T-cell (primary cell): ENCODE data around the gene LEMD3. TPM values are rescaled to one million over a fixed set of nuclear protein-coding genes. Genes with fewer than 3 reads are reported as not detected.
A peak's percentile ranks its signal among the peaks of the same experiment; 100 is the strongest.

Source experiments
- ATAC-seq, 4 experiments: fragments of 200-7000 bp in 3 of 4; fragments of 150-1000 bp in 1 of 4; cut with Tn5 transposase; replicated peaks in 1 of 4; 1 replicate in 3 of 4; 2 replicates in 1 of 4; pipeline ENCODE4 v1.10.0; 2021; ENCODE audit warnings: moderate library complexity in 3 of 4, mild to moderate bottlenecking in 2 of 4, moderate number of reproducible peaks in 1 of 4
- CTCF ChIA-PET, 2 donors: fragments of 300-600 bp; sonication (Branson Sonifier 250); formaldehyde crosslinking; loops; one replicate each; lab custom pipeline; 2022; ENCODE audit warnings: antibody characterized with exemption in 2 of 2; lab: Charles Lee
- POLR2A ChIA-PET, 2 donors: fragments of 300-600 bp; sonication (Branson Sonifier 250); formaldehyde crosslinking; loops; one replicate each; lab custom pipeline; 2022; ENCODE audit warnings: antibody characterized with exemption in 2 of 2; lab: Charles Lee
- DNase-seq, 35 experiments: peaks; one replicate each; pipeline versions ENCODE4 v3.0.0 to v3.0.0-alpha.2; 2013 to 2023
- H3K27ac ChIP-seq: one replicate; pipeline ENCODE4 v1.5.1; 2013; ENCODE audit warnings: low read length
- H3K27me3 ChIP-seq, 2 experiments: replicated peaks in 1 of 2; 1 replicate in 1 of 2; 2 replicates in 1 of 2; pipeline versions ENCODE4 v1.6.1 to v1.7.0; 2013; ENCODE audit warnings: low read length in 1 of 2, mixed read lengths in 1 of 2; ENCODE audit not compliant: control insufficient read depth in 2 of 2, insufficient read depth in 2 of 2; ENCODE audit errors: extremely low read depth in 1 of 2
- H3K36me3 ChIP-seq, 2 donors: 1 replicate in 1 of 2; 2 replicates in 1 of 2; pipeline versions ENCODE4 v1.6.1 to v1.7.0; 2013; ENCODE audit warnings: low read length in 1 of 2; ENCODE audit not compliant: control insufficient read depth in 2 of 2, insufficient read depth in 1 of 2; ENCODE audit errors: extremely low read depth in 1 of 2
- H3K4me1 ChIP-seq, 2 experiments: 1 replicate in 1 of 2; 2 replicates in 1 of 2; pipeline versions ENCODE4 v1.6.1 to v1.7.0; 2013; ENCODE audit warnings: low read length in 2 of 2, mixed read lengths in 1 of 2; ENCODE audit not compliant: insufficient read depth in 2 of 2, control insufficient read depth in 1 of 2; ENCODE audit errors: extremely low read depth in 1 of 2
- H3K4me3 ChIP-seq, 2 donors: 1 replicate in 1 of 2; 2 replicates in 1 of 2; pipeline versions ENCODE4 v1.5.1 to v1.7.0; 2013; ENCODE audit warnings: mild to moderate bottlenecking in 2 of 2, low read length in 1 of 2, moderate library complexity in 1 of 2; ENCODE audit not compliant: control insufficient read depth in 1 of 2; ENCODE audit errors: extremely low read depth in 1 of 2
- H3K9me3 ChIP-seq: 2 replicates; pipeline ENCODE4 v1.7.0; 2013
- H3K27ac Mint-ChIP-seq, 2 donors: one replicate each; pipeline ENCODE4 v1.8.0; 2020 to 2021; ENCODE audit warnings: mild to moderate bottlenecking in 2 of 2, mixed read lengths in 2 of 2
- H3K27me3 Mint-ChIP-seq, 2 donors: one replicate each; pipeline ENCODE4 v1.8.0; 2021 to 2022; ENCODE audit warnings: mixed read lengths in 2 of 2
- H3K36me3 Mint-ChIP-seq: one replicate; pipeline ENCODE4 v1.8.0; 2021; ENCODE audit warnings: mixed read lengths
- H3K4me1 Mint-ChIP-seq, 3 donors: one replicate each; pipeline ENCODE4 v1.8.0; 2020 to 2022; ENCODE audit warnings: mixed read lengths in 3 of 3, mild to moderate bottlenecking in 1 of 3
- H3K4me3 Mint-ChIP-seq, 3 donors: one replicate each; pipeline ENCODE4 v1.8.0; 2020 to 2022; ENCODE audit warnings: mild to moderate bottlenecking in 3 of 3, mixed read lengths in 3 of 3, moderate library complexity in 3 of 3
- H3K9me3 Mint-ChIP-seq, 3 donors: one replicate each; pipeline ENCODE4 v1.8.0; 2020 to 2022; ENCODE audit warnings: mixed read lengths in 3 of 3
- WGBS: methylation state at CpG from one replicate; pipeline ENCODE4 v1.1.5; 2013; ENCODE audit warnings: missing lambda C conversion rate; ENCODE audit not compliant: insufficient coverage; 5-methylcytosine and 5-hydroxymethylcytosine counted together
- total RNA-seq, 35 experiments: library from RNA in 6 of 35; stranded (reverse) in 6 of 35; fragments of 120-200 nt in 1 of 35; gene quantifications; one replicate each; pipeline versions ENCODE4 v1.2.1 to v1.2.4 and lab custom pipeline; 2013 to 2026

LEMD3 gene
- total RNA-seq, 5 donors from 2014 or later (not counting 1 experiment from before 2014, with no cell fraction given) = 57.0 to 62.9 (median 58.2) TPM

GRCh38 chr12:65125247-65125646, 44.1 kb upstream of the LEMD3 start:
- WGBS = no CpG with 5 or more reads among the region's 1 CpG
- no peaks in the 10 kb centered on the region for H3K36me3 Mint-ChIP-seq
- H3K4me3 ChIP-seq = no peak overlapping the region
- DNase-seq = no peak
- H3K4me3 Mint-ChIP-seq = no peak overlapping the region
- H3K27me3 Mint-ChIP-seq = peaks cover 29 to 32% of the 10 kb centered on the region in 2 donors
- H3K36me3 ChIP-seq = no peaks in the 10 kb centered on the region
- H3K27me3 ChIP-seq = peaks cover 5 to 28% of the 10 kb centered on the region in 2 experiments
- no peaks in the 10 kb centered on the region for H3K9me3 ChIP-seq
- H3K9me3 Mint-ChIP-seq = no peaks in the 10 kb centered on the region
- POLR2A ChIA-PET = no interaction called here
- no peak overlapping the region for H3K27ac Mint-ChIP-seq
- no peak overlapping the region for H3K27ac ChIP-seq
- peaks cover 0 to 9% of the 10 kb centered on the region in 2 experiments for H3K4me1 ChIP-seq
- CTCF ChIA-PET = interaction anchor here (0.6 to 1.3 kb wide), 3 partner anchors 107 to 717 kb away, joined by 3 read pairs; no protein-coding TSS in a partner anchor
- ATAC-seq = no peak
- H3K4me1 Mint-ChIP-seq = peaks cover 5 to 12% (median 9%) of the 10 kb centered on the region in 3 donors

- Histone ChIP-seq H3K36me3 (no peaks in the 10 kb centered on the region), H3K9me3 (no peaks in the 10 kb centered on the region), H3K27ac (no peak overlapping the region), H3K4me3 (no peak overlapping the region), H3K27me3 (peaks cover 6 to 24% of the 10 kb centered on the region in 2 experiments), H3K4me1 (peaks cover 0 to 7% of the 10 kb centered on the region in 2 experiments)
- no peak overlapping the region for H3K27ac Mint-ChIP-seq
- WGBS = 67% methylated on average over 1 of the region's 2 CpGs
- peaks cover 22 to 24% of the 10 kb centered on the region in 2 donors for H3K27me3 Mint-ChIP-seq
- ChIA-PET POLR2A (no interaction called here), CTCF (interaction anchor here in 1 of 2 donors (0.7 to 1.3 kb wide), 2 partner anchors 107 to 108 kb away, joined by 3 read pairs; no protein-coding TSS in a partner anchor)
- H3K9me3 Mint-ChIP-seq = no peaks in the 10 kb centered on the region
- peaks cover 0 to 6% (median 5%) of the 10 kb centered on the region in 3 donors for H3K4me1 Mint-ChIP-seq
- no peak overlapping the region for H3K4me3 Mint-ChIP-seq
- H3K36me3 Mint-ChIP-seq = no peaks in the 10 kb centered on the region
- ATAC-seq (no peak), DNase-seq (no peak)
Measured at GRCh38 chr12:65125975-65126374, 43.4 kb upstream of the LEMD3 start.

GRCh38 chr12:65126482-65126881, 42.9 kb upstream of the LEMD3 start:
- H3K27me3 ChIP-seq = peaks cover 6 to 19% of the 10 kb centered on the region in 2 experiments
- no peaks in the 10 kb centered on the region for H3K9me3 Mint-ChIP-seq
- no peak overlapping the region for H3K27ac Mint-ChIP-seq
- H3K4me3 ChIP-seq = no peak overlapping the region
- WGBS = 91% methylated on average over 4 of the region's 5 CpGs
- H3K4me1 Mint-ChIP-seq = peaks cover 0 to 6% (median 5%) of the 10 kb centered on the region in 3 donors
- CTCF ChIA-PET = no interaction called here
- peaks cover 0 to 3% of the 10 kb centered on the region in 2 experiments for H3K4me1 ChIP-seq
- ATAC-seq = no peak
- POLR2A ChIA-PET = no interaction called here
- peak in 1 of 35 experiments; percentile 9 for DNase-seq
- no peaks in the 10 kb centered on the region for H3K36me3 Mint-ChIP-seq
- H3K36me3 ChIP-seq = no peaks in the 10 kb centered on the region
- no peaks in the 10 kb centered on the region for H3K9me3 ChIP-seq
- H3K4me3 Mint-ChIP-seq = no peak overlapping the region
- peaks cover 22 to 28% of the 10 kb centered on the region in 2 donors for H3K27me3 Mint-ChIP-seq
- H3K27ac ChIP-seq = no peak overlapping the region

GRCh38 chr12:65133879-65134278, 35.5 kb upstream of the LEMD3 start:
- Histone ChIP-seq H3K27ac (no peak overlapping the region), H3K9me3 (no peaks in the 10 kb centered on the region), H3K36me3 (no peaks in the 10 kb centered on the region), H3K4me1 (no peaks in the 10 kb centered on the region), H3K4me3 (no peak overlapping the region), H3K27me3 (peaks cover 0 to 2% of the 10 kb centered on the region in 2 experiments)
- peaks cover 16 to 21% of the 10 kb centered on the region in 2 donors for H3K27me3 Mint-ChIP-seq
- peaks cover 5% of the 10 kb centered on the region for H3K36me3 Mint-ChIP-seq
- ChIA-PET CTCF (interaction anchor here in 1 of 2 donors (0.7 kb wide), 1 partner anchor 15 kb away, joined by 5 read pairs; no protein-coding TSS in a partner anchor), POLR2A (no interaction called here)
- H3K4me3 Mint-ChIP-seq = no peak overlapping the region
- H3K9me3 Mint-ChIP-seq = peaks cover 3 to 7% (median 6%) of the 10 kb centered on the region in 3 donors
- no peak for DNase-seq
- no peak for ATAC-seq
- no peaks in the 10 kb centered on the region for H3K4me1 Mint-ChIP-seq
- no peak overlapping the region for H3K27ac Mint-ChIP-seq

GRCh38 chr12:65139389-65139788, 30.0 kb upstream of the LEMD3 start:
- Mint-ChIP-seq H3K4me3 (no peak overlapping the region), H3K27me3 (peaks cover 21 to 23% of the 10 kb centered on the region in 2 donors), H3K4me1 (peaks cover 0 to 2% (median 0%) of the 10 kb centered on the region in 3 donors), H3K9me3 (peaks cover 3 to 7% (median 6%) of the 10 kb centered on the region in 3 donors), H3K27ac (no peak overlapping the region), H3K36me3 (peaks cover 5% of the 10 kb centered on the region)
- no CpG with 5 or more reads among the region's 1 CpG for WGBS
- Histone ChIP-seq H3K27me3 (peaks cover 0 to 2% of the 10 kb centered on the region in 2 experiments), H3K4me3 (no peak overlapping the region), H3K36me3 (no peaks in the 10 kb centered on the region), H3K27ac (no peak overlapping the region), H3K9me3 (no peaks in the 10 kb centered on the region), H3K4me1 (no peaks in the 10 kb centered on the region)
- no peak for ATAC-seq
- ChIA-PET CTCF (no interaction called here), POLR2A (interaction anchor here in 1 of 2 donors (0.6 kb wide), 1 partner anchor 1175 kb away, joined by 3 read pairs; no protein-coding TSS in a partner anchor)
- no peak for DNase-seq

GRCh38 chr12:65140738-65141137, 28.6 kb upstream of the LEMD3 start:
- no peak overlapping the region for H3K4me3 ChIP-seq
- no peaks in the 10 kb centered on the region for H3K36me3 ChIP-seq
- no peaks in the 10 kb centered on the region for H3K4me1 ChIP-seq
- Mint-ChIP-seq H3K4me3 (no peak overlapping the region), H3K4me1 (peaks cover 0 to 2% (median 0%) of the 10 kb centered on the region in 3 donors), H3K27ac (no peak overlapping the region), H3K9me3 (peaks cover 3 to 7% (median 4%) of the 10 kb centered on the region in 3 donors), H3K36me3 (peaks cover 5% of the 10 kb centered on the region), H3K27me3 (peaks cover 23 to 31% of the 10 kb centered on the region in 2 donors)
- DNase-seq (no peak), ATAC-seq (no peak)
- no CpG with 5 or more reads among the region's 1 CpG for WGBS
- no peak overlapping the region for H3K27ac ChIP-seq
- H3K9me3 ChIP-seq = no peaks in the 10 kb centered on the region
- peaks cover 0 to 2% of the 10 kb centered on the region in 2 experiments for H3K27me3 ChIP-seq
- CTCF ChIA-PET = interaction anchor here in 1 of 2 donors (0.7 kb wide), 1 partner anchor 83 kb away, joined by 3 read pairs; no protein-coding TSS in a partner anchor
- POLR2A ChIA-PET = interaction anchor here in 1 of 2 donors (0.7 kb wide), 1 partner anchor 57 kb away, joined by 3 read pairs; no protein-coding TSS in a partner anchor
